Mammary epithelial cell (primary cell): ENCODE results near the gene NCBP2.

Experiments
- CTCF ChIP-seq, 2 donors: IDR thresholded peaks in 1 of 2; conservative IDR thresholded peaks in 1 of 2; 2 replicates each; pipeline ENCODE4 v1.5.1; 2011 to 2012; ENCODE audit warnings: inconsistent platforms in 2 of 2, low read length in 2 of 2, mild to moderate bottlenecking in 2 of 2, control low read depth in 1 of 2, low read depth in 1 of 2; ENCODE audit not compliant: insufficient read depth in 1 of 2; ENCODE audit errors: extremely low read depth in 1 of 2
- EZH2 ChIP-seq: IDR thresholded peaks from 2 replicates; pipeline ENCODE4 v1.6.1; 2012; ENCODE audit warnings: low read length, inconsistent platforms, borderline replicate concordance

- no peak for TF ChIP-seq CTCF (conservative IDR thresholded peaks at IDR 0.05 in 1 of 2, IDR thresholded peaks at IDR 0.05 in 1 of 2; ENCODE audit: extremely low read depth in 1 of 2, insufficient read depth in 1 of 2, low read depth in 1 of 2, low read length in 2 of 2)
- no peak for TF ChIP-seq EZH2
Observed at GRCh38 chr3:196902296-196902695, 40.0 kb downstream of the NCBP2 start.
